Subcutaneous abdominal adipose tissue (tissue), 5 donors: Measurements from ENCODE around the gene AIF1.

ENCODE experiments used
- H3K27ac ChIP-seq: one replicate; pipeline ENCODE4 v1.7.0; 2013; ENCODE audit warnings: low read depth, mild to moderate bottlenecking, inconsistent platforms, low read length, moderate library complexity
- H3K27me3 ChIP-seq, 5 donors: one replicate each; pipeline ENCODE4 v1.7.0; 2013; ENCODE audit warnings: low read length in 5 of 5, inconsistent platforms in 1 of 5; ENCODE audit not compliant: control insufficient read depth in 5 of 5, insufficient read depth in 4 of 5
- H3K36me3 ChIP-seq, 5 donors: one replicate each; pipeline ENCODE4 v1.7.0; 2013; ENCODE audit warnings: low read length in 5 of 5; ENCODE audit not compliant: control insufficient read depth in 5 of 5, insufficient read depth in 5 of 5
- H3K4me1 ChIP-seq, 5 donors: one replicate each; pipeline ENCODE4 v1.7.0; 2013; ENCODE audit warnings: low read length in 5 of 5, mild to moderate bottlenecking in 3 of 5, moderate library complexity in 1 of 5; ENCODE audit not compliant: control insufficient read depth in 5 of 5, insufficient read depth in 5 of 5
- H3K4me3 ChIP-seq, 5 donors: one replicate each; pipeline ENCODE4 v1.7.0; 2013; ENCODE audit warnings: low read length in 5 of 5, low read depth in 1 of 5
- H3K9ac ChIP-seq, 5 donors: one replicate each; pipeline ENCODE4 v1.7.0; 2013; ENCODE audit warnings: low read length in 5 of 5, mild to moderate bottlenecking in 4 of 5, moderate library complexity in 3 of 5
- H3K9me3 ChIP-seq, 5 donors: one replicate each; pipeline ENCODE4 v1.7.0; 2013; ENCODE audit warnings: low read length in 5 of 5; ENCODE audit not compliant: control insufficient read depth in 5 of 5
- donor health status: healthy.
- donor health status: healthy.
- donor health status: healthy.
- donor health status: healthy.
- donor health status: healthy.

Gene AIF1

DNA sequence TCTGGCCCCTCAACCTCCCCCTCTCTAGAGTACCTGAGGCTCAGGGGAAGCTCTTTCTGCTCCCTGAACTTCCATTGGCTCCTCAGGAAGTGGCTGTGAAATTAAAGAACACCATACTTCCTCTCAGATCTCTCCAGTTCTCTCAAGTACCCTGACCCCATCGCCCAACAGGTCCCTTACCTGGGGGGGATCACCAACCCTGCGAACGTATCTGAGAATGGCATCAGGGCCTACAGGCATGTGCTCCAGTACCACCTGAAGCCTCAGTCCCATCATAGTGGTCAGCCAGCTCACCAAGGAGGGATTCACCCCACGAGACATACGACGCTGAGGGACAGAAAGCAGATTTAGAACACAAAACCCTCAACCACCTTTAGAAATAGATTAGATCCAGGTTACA, 25.6 kb downstream of the AIF1 start:
- Histone ChIP-seq H3K4me1 (no peaks in the 10 kb centered on the region), H3K9me3 (no peaks in the 10 kb centered on the region), H3K4me3 (no peak overlapping the region), H3K27me3 (no peaks in the 10 kb centered on the region), H3K9ac (no peak overlapping the region), H3K36me3 (peaks cover 14 to 95% (median 92%) of the 10 kb centered on the region in 5 donors), H3K27ac (no peak overlapping the region)

DNA sequence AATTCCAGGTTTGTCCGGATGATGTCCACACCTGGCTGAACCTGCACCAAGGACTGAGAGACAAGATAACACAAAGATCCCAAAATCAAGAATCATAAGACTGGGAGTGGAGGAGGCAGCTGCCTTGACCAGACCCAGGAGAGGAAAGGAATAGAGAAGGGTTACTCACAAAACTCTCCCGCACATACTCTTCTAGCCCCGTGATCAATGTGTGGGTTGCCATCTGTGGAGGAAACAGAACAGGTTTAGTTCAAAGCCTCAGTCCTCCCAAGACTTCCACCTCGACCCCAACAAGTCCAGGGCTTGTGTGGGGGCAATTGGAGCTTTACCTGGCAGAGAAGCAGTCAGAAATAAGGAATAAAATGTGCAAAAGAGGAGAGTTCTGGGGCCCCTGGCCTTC, 26.3 kb downstream of the AIF1 start:
- peaks cover 15 to 95% (median 92%) of the 10 kb centered on the region in 5 donors for H3K36me3 ChIP-seq
- no peak overlapping the region for H3K9ac ChIP-seq
- no peaks in the 10 kb centered on the region for H3K4me1 ChIP-seq
- H3K27ac ChIP-seq, result no peak overlapping the region
- H3K4me3 ChIP-seq, result no peak overlapping the region
- no peaks in the 10 kb centered on the region for H3K9me3 ChIP-seq
- no peaks in the 10 kb centered on the region for H3K27me3 ChIP-seq

GRCh38 chr6:31642798-31643570, 27.9 kb downstream of the AIF1 start:
- Histone ChIP-seq H3K9me3 (no peaks in the 10 kb centered on the region), H3K27ac (no peak overlapping the region)

GRCh38 chr6:31643818-31644454, 28.9 kb downstream of the AIF1 start:
- H3K9ac ChIP-seq, result no peak overlapping the region
- H3K27me3 ChIP-seq, result no peaks in the 10 kb centered on the region
- no peak overlapping the region for H3K4me3 ChIP-seq
- peaks cover 11 to 97% (median 93%) of the 10 kb centered on the region in 5 donors for H3K36me3 ChIP-seq
- H3K9me3 ChIP-seq, result no peaks in the 10 kb centered on the region
- no peak overlapping the region for H3K27ac ChIP-seq
- no peaks in the 10 kb centered on the region for H3K4me1 ChIP-seq

More at GRCh38 chr6:31642798-31643570, 27.9 kb downstream of the AIF1 start:
- H3K27me3 ChIP-seq, result no peaks in the 10 kb centered on the region
- no peak overlapping the region for H3K4me3 ChIP-seq
- H3K36me3 ChIP-seq, result peaks cover 14 to 94% (median 91%) of the 10 kb centered on the region in 5 donors
- no peaks in the 10 kb centered on the region for H3K4me1 ChIP-seq
- no peak overlapping the region for H3K9ac ChIP-seq

GRCh38 chr6:31645325-31645724, 30.3 kb downstream of the AIF1 start:
- H3K4me3 ChIP-seq, result no peak overlapping the region
- peaks cover 6 to 91% (median 87%) of the 10 kb centered on the region in 5 donors for H3K36me3 ChIP-seq

GRCh38 chr6:31651602-31652191, 36.7 kb downstream of the AIF1 start:
- Histone ChIP-seq H3K9me3 (no peaks in the 10 kb centered on the region), H3K4me3 (peak overlapping the region; percentile 85 to 94 (median 91)), H3K4me1 (peaks cover 0 to 30% (median 20%) of the 10 kb centered on the region in 5 donors), H3K9ac (peak overlapping the region; percentile 12 to 96 (median 93)), H3K36me3 (peaks cover 0 to 53% (median 35%) of the 10 kb centered on the region in 5 donors), H3K27ac (peak overlapping the region; percentile 98), H3K27me3 (no peaks in the 10 kb centered on the region)

More at GRCh38 chr6:31645325-31645724, 30.3 kb downstream of the AIF1 start:
- Histone ChIP-seq H3K27me3 (no peaks in the 10 kb centered on the region), H3K9ac (no peak overlapping the region), H3K4me1 (no peaks in the 10 kb centered on the region), H3K27ac (no peak overlapping the region), H3K9me3 (no peaks in the 10 kb centered on the region)

- peaks cover 0 to 51% (median 30%) of the 10 kb centered on the region in 5 donors for H3K36me3 ChIP-seq
These were observed 38.1 kb downstream of the AIF1 start for GRCh38 chr6:31652925-31653724.

GRCh38 chr6:31654574-31655348, 39.7 kb downstream of the AIF1 start:
- Histone ChIP-seq H3K27me3 (no peaks in the 10 kb centered on the region), H3K9me3 (no peaks in the 10 kb centered on the region), H3K27ac (no peak overlapping the region), H3K36me3 (peaks cover 0 to 39% (median 16%) of the 10 kb centered on the region in 5 donors), H3K4me1 (peaks cover 7 to 52% (median 43%) of the 10 kb centered on the region in 5 donors), H3K4me3 (no peak overlapping the region), H3K9ac (no peak overlapping the region)

More at GRCh38 chr6:31652925-31653724, 38.1 kb downstream of the AIF1 start:
- H3K9me3 ChIP-seq, result no peaks in the 10 kb centered on the region
- H3K4me3 ChIP-seq, result peak overlapping the region; percentile 85 to 92 (median 89)
- peak overlapping the region; percentile 12 to 96 (median 93) for H3K9ac ChIP-seq
- H3K27me3 ChIP-seq, result no peaks in the 10 kb centered on the region
- H3K4me1 ChIP-seq, result peaks cover 0 to 35% (median 27%) of the 10 kb centered on the region in 5 donors
- H3K27ac ChIP-seq, result peak overlapping the region; percentile 98
